ENCODE data around the gene FPGS.
"Not testable (repeated sequence)": the region's sequence is repeated elsewhere in the genome, so short reads cannot be mapped to it uniquely, and the experiment has no call there.

DNA sequence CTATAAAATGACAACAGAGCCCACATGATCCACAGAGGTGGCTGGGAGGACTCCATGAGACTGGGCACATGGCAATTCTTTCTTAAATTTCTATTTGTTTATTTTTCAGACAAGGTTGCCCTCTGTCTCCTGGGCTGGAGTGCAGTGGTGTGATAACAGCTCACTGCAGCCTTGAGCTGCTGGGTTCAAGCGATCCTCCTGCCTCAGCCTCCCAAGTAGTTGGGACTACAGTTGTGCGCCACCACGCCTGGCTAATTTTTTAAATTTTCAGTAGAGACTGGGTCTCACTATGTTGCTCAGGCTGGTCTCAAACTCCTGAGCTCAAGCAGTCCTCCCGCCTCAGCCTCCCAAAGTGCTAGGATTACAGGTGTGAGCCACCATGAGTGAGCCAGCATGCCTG is 42.9 kb downstream of the FPGS start:
- TF ChIP-seq, protein P1, sequence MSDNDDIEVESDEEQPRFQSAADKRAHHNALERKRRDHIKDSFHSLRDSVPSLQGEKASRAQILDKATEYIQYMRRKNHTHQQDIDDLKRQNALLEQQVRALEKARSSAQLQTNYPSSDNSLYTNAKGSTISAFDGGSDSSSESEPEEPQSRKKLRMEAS (CRISPR knock-in tag; IDR thresholded peaks at IDR 0.05), result not testable (repeated sequence)
- TF ChIP-seq, protein P2, sequence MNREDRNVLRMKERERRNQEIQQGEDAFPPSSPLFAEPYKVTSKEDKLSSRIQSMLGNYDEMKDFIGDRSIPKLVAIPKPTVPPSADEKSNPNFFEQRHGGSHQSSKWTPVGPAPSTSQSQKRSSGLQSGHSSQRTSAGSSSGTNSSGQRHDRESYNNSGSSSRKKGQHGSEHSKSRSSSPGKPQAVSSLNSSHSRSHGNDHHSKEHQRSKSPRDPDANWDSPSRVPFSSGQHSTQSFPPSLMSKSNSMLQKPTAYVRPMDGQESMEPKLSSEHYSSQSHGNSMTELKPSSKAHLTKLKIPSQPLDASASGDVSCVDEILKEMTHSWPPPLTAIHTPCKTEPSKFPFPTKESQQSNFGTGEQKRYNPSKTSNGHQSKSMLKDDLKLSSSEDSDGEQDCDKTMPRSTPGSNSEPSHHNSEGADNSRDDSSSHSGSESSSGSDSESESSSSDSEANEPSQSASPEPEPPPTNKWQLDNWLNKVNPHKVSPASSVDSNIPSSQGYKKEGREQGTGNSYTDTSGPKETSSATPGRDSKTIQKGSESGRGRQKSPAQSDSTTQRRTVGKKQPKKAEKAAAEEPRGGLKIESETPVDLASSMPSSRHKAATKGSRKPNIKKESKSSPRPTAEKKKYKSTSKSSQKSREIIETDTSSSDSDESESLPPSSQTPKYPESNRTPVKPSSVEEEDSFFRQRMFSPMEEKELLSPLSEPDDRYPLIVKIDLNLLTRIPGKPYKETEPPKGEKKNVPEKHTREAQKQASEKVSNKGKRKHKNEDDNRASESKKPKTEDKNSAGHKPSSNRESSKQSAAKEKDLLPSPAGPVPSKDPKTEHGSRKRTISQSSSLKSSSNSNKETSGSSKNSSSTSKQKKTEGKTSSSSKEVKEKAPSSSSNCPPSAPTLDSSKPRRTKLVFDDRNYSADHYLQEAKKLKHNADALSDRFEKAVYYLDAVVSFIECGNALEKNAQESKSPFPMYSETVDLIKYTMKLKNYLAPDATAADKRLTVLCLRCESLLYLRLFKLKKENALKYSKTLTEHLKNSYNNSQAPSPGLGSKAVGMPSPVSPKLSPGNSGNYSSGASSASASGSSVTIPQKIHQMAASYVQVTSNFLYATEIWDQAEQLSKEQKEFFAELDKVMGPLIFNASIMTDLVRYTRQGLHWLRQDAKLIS (CRISPR knock-in tag; IDR thresholded peaks at IDR 0.05; ENCODE audit: borderline replicate concordance), result not testable (repeated sequence)
- TF ChIP-seq, protein P3, sequence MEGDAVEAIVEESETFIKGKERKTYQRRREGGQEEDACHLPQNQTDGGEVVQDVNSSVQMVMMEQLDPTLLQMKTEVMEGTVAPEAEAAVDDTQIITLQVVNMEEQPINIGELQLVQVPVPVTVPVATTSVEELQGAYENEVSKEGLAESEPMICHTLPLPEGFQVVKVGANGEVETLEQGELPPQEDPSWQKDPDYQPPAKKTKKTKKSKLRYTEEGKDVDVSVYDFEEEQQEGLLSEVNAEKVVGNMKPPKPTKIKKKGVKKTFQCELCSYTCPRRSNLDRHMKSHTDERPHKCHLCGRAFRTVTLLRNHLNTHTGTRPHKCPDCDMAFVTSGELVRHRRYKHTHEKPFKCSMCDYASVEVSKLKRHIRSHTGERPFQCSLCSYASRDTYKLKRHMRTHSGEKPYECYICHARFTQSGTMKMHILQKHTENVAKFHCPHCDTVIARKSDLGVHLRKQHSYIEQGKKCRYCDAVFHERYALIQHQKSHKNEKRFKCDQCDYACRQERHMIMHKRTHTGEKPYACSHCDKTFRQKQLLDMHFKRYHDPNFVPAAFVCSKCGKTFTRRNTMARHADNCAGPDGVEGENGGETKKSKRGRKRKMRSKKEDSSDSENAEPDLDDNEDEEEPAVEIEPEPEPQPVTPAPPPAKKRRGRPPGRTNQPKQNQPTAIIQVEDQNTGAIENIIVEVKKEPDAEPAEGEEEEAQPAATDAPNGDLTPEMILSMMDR (IDR thresholded peaks at IDR 0.05), result not testable (repeated sequence)
- TF ChIP-seq, protein P4, sequence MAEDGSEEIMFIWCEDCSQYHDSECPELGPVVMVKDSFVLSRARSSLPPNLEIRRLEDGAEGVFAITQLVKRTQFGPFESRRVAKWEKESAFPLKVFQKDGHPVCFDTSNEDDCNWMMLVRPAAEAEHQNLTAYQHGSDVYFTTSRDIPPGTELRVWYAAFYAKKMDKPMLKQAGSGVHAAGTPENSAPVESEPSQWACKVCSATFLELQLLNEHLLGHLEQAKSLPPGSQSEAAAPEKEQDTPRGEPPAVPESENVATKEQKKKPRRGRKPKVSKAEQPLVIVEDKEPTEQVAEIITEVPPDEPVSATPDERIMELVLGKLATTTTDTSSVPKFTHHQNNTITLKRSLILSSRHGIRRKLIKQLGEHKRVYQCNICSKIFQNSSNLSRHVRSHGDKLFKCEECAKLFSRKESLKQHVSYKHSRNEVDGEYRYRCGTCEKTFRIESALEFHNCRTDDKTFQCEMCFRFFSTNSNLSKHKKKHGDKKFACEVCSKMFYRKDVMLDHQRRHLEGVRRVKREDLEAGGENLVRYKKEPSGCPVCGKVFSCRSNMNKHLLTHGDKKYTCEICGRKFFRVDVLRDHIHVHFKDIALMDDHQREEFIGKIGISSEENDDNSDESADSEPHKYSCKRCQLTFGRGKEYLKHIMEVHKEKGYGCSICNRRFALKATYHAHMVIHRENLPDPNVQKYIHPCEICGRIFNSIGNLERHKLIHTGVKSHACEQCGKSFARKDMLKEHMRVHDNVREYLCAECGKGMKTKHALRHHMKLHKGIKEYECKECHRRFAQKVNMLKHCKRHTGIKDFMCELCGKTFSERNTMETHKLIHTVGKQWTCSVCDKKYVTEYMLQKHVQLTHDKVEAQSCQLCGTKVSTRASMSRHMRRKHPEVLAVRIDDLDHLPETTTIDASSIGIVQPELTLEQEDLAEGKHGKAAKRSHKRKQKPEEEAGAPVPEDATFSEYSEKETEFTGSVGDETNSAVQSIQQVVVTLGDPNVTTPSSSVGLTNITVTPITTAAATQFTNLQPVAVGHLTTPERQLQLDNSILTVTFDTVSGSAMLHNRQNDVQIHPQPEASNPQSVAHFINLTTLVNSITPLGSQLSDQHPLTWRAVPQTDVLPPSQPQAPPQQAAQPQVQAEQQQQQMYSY (CRISPR knock-in tag; IDR thresholded peaks at IDR 0.05), result not testable (repeated sequence)
- TF ChIP-seq, protein P5, sequence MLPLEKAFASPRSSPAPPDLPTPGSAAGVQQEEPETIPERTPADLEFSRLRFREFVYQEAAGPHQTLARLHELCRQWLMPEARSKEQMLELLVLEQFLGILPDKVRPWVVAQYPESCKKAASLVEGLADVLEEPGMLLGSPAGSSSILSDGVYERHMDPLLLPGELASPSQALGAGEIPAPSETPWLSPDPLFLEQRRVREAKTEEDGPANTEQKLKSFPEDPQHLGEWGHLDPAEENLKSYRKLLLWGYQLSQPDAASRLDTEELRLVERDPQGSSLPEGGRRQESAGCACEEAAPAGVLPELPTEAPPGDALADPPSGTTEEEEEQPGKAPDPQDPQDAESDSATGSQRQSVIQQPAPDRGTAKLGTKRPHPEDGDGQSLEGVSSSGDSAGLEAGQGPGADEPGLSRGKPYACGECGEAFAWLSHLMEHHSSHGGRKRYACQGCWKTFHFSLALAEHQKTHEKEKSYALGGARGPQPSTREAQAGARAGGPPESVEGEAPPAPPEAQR (CRISPR knock-in tag; IDR thresholded peaks at IDR 0.05), result not testable (repeated sequence)
- TF ChIP-seq ZNF232 (CRISPR knock-in tag; IDR thresholded peaks at IDR 0.05); SMAD3 (CRISPR knock-in tag; IDR thresholded peaks at IDR 0.05; ENCODE audit: borderline replicate concordance); TP53 (CRISPR knock-in tag; IDR thresholded peaks at IDR 0.05); ATF1 (CRISPR knock-in tag; IDR thresholded peaks at IDR 0.05); IRF2 (CRISPR knock-in tag; IDR thresholded peaks at IDR 0.05; ENCODE audit: borderline replicate concordance, low read depth): not testable (repeated sequence)
- TF ChIP-seq, protein P6, sequence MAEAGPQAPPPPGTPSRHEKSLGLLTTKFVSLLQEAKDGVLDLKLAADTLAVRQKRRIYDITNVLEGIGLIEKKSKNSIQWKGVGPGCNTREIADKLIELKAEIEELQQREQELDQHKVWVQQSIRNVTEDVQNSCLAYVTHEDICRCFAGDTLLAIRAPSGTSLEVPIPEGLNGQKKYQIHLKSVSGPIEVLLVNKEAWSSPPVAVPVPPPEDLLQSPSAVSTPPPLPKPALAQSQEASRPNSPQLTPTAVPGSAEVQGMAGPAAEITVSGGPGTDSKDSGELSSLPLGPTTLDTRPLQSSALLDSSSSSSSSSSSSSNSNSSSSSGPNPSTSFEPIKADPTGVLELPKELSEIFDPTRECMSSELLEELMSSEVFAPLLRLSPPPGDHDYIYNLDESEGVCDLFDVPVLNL (CRISPR knock-in tag; IDR thresholded peaks at IDR 0.05; ENCODE audit: borderline replicate concordance, low read depth), result not testable (repeated sequence)

Data from WTC11 (cell line).